GM12865 (cell line): Measurements from ENCODE around the gene AOX1.
"Not testable (repeated sequence)": the region's sequence is repeated elsewhere in the genome, so short reads cannot be mapped to it uniquely, and the experiment has no call there.

ENCODE experiments used
- DNase-seq: peaks from one replicate; pipeline ENCODE4 v3.0.0; 2010; ENCODE audit warnings: low read depth
- H3K4me3 ChIP-seq: 2 replicates; pipeline ENCODE4 v1.5.1; 2011; ENCODE audit warnings: mild to moderate bottlenecking, low read depth, low read length, control low read depth
- CTCF ChIP-seq: IDR thresholded peaks from 2 replicates; pipeline ENCODE4 v1.5.1; 2011; ENCODE audit warnings: low read length, control low read depth, low read depth, inconsistent platforms; ENCODE audit not compliant: insufficient read depth; ENCODE audit errors: missing control alignments

The AOX1 gene

GRCh38 chr2:200640176-200640575, 54.4 kb downstream of the AOX1 start:
- TF ChIP-seq CTCF: no peak
- H3K4me3 ChIP-seq: no peak overlapping the region
- no peak for DNase-seq

- H3K4me3 ChIP-seq: no peak overlapping the region
- no peak for DNase-seq
- no peak for TF ChIP-seq CTCF
Observed at GRCh38 chr2:200640901-200641300, 55.1 kb downstream of the AOX1 start.

- not testable (repeated sequence) for DNase-seq
Observed at GRCh38 chr2:200648518-200649281, 62.9 kb downstream of the AOX1 start.

GRCh38 chr2:200649724-200650123, 63.9 kb downstream of the AOX1 start:
- DNase-seq: no peak
- no peak for TF ChIP-seq CTCF
- no peak overlapping the region for H3K4me3 ChIP-seq

More at GRCh38 chr2:200648518-200649281, 62.9 kb downstream of the AOX1 start:
- not testable (repeated sequence) for H3K4me3 ChIP-seq

- no peak for TF ChIP-seq CTCF
- DNase-seq: no peak
- no peak overlapping the region for H3K4me3 ChIP-seq
Observed at GRCh38 chr2:200650195-200650594, 64.4 kb downstream of the AOX1 start.

- no peak for TF ChIP-seq CTCF
- no peak for DNase-seq
Observed at GRCh38 chr2:200652158-200652557, 66.3 kb downstream of the AOX1 start.

DNA sequence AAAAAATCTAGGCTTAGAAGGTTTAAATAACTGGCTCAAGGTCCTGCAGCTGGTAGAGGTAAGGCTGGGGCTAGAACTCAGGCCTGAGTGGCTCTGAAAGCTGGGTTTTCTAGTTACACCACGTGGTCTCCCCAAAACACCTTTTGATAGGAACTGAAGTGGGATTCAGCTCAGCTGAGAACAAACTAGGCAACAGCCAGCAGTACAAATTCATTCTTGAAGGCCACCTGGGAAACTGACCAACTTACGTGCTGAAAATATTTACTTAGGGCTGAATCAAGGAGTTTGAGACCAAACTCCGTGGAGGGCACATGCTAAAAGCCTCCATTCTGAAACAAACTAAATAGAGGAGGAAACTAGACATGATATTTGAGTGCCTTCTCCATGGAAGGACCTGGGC, 67.2 kb downstream of the AOX1 start:
- no peak overlapping the region for H3K4me3 ChIP-seq
- no peak for DNase-seq
- no peak for TF ChIP-seq CTCF

More at GRCh38 chr2:200652158-200652557, 66.3 kb downstream of the AOX1 start:
- no peak overlapping the region for H3K4me3 ChIP-seq
